WTC11 (cell line): ENCODE measurements around the gene CSPG5. TPM values are rescaled to one million over a fixed set of nuclear protein-coding genes. Genes with fewer than 3 reads are reported as not detected.

Source experiments
- ATAC-seq: fragments of 200-7000 bp; cut with Tn5 transposase; 2 replicates; pipeline ENCODE4 v1.10.0; 2021; ENCODE audit warnings: mild to moderate bottlenecking, moderate library complexity
- CTCF ChIA-PET: fragments of 300-600 bp; sonication (Branson Sonifier 250); formaldehyde crosslinking; loops from one replicate; lab custom pipeline; 2021; ENCODE audit warnings: antibody characterized with exemption; lab: Charles Lee
- POLR2A ChIA-PET: fragments of 350-600 bp; sonication (Branson Sonifier 250); formaldehyde crosslinking; loops from one replicate; lab custom pipeline; 2021; ENCODE audit warnings: antibody characterized with exemption; lab: Charles Lee
- DNase-seq: peaks from one replicate; pipeline ENCODE4 v3.0.0; 2021; ENCODE audit warnings: low spot score
- H3K27ac Mint-ChIP-seq: 2 replicates; pipeline ENCODE4 v1.8.0; 2021; ENCODE audit warnings: mixed read lengths
- H3K27me3 Mint-ChIP-seq: 2 replicates; pipeline ENCODE4 v1.8.0; 2021; ENCODE audit warnings: low read depth, mild to moderate bottlenecking, moderate library complexity, mixed read lengths
- H3K36me3 Mint-ChIP-seq: 2 replicates; pipeline ENCODE4 v1.8.0; 2021; ENCODE audit warnings: mixed read lengths
- H3K4me1 Mint-ChIP-seq: 2 replicates; pipeline ENCODE4 v1.8.0; 2022; ENCODE audit warnings: mixed read lengths
- H3K4me3 Mint-ChIP-seq: 2 replicates; pipeline ENCODE4 v1.8.0; 2021; ENCODE audit warnings: mild to moderate bottlenecking, moderate library complexity, mixed read lengths
- H3K9me3 Mint-ChIP-seq: 2 replicates; pipeline ENCODE4 v1.8.0; 2021; ENCODE audit warnings: mixed read lengths
- FOXP1 ChIP-seq: sonication (generic); formaldehyde crosslinking; IDR thresholded peaks from 2 replicates; pipeline ENCODE4 v1.8.0; 2022; ENCODE audit warnings: missing genetic modification reagents, mild to moderate bottlenecking, moderate library complexity, borderline replicate concordance
- IRF2 ChIP-seq: sonication (generic); formaldehyde crosslinking; IDR thresholded peaks from 2 replicates; pipeline ENCODE4 v1.8.0; 2022; ENCODE audit warnings: low read depth, missing genetic modification reagents, borderline replicate concordance
- NFE2L1 ChIP-seq: sonication (generic); formaldehyde crosslinking; IDR thresholded peaks from 2 replicates; pipeline ENCODE4 v1.8.1; 2023; ENCODE audit warnings: missing genetic modification reagents
- NR2C2 ChIP-seq: sonication (generic); formaldehyde crosslinking; IDR thresholded peaks from 2 replicates; pipeline ENCODE4 v1.8.0; 2022; ENCODE audit warnings: mild to moderate bottlenecking, missing genetic modification reagents
- SMAD4 ChIP-seq: sonication (generic); formaldehyde crosslinking; IDR thresholded peaks from 2 replicates; pipeline ENCODE4 v1.8.0; 2022; ENCODE audit warnings: mild to moderate bottlenecking, missing genetic modification reagents
- TCF7 ChIP-seq: sonication (generic); formaldehyde crosslinking; IDR thresholded peaks from 2 replicates; pipeline ENCODE4 v1.8.0; 2022; ENCODE audit warnings: mild to moderate bottlenecking, low read depth, missing genetic modification reagents, moderate library complexity
- TP53 ChIP-seq: sonication (generic); formaldehyde crosslinking; IDR thresholded peaks from 2 replicates; pipeline ENCODE4 v1.8.1; 2023; ENCODE audit warnings: mild to moderate bottlenecking, missing genetic modification reagents
- ZNF263 ChIP-seq: sonication (generic); formaldehyde crosslinking; IDR thresholded peaks from 2 replicates; pipeline ENCODE4 v1.8.1; 2022; ENCODE audit warnings: low read depth, mild to moderate bottlenecking, moderate library complexity, missing genetic modification reagents
- ZNF317 ChIP-seq: sonication (generic); formaldehyde crosslinking; IDR thresholded peaks from 2 replicates; pipeline ENCODE4 v1.8.1; 2023; ENCODE audit warnings: low read depth, mild to moderate bottlenecking, moderate library complexity, missing genetic modification reagents, borderline replicate concordance
- total RNA-seq: library from RNA; stranded (reverse); gene quantifications from 3 replicates; pipeline ENCODE4 v1.2.3, GENCODE V29; 2021
- TF ChIP-seq, protein P1 (sequence below): sonication (generic); formaldehyde crosslinking; IDR thresholded peaks from 2 replicates; pipeline ENCODE4 v1.8.1; 2022; ENCODE audit warnings: missing genetic modification reagents, borderline replicate concordance
- TF ChIP-seq, protein P2 (sequence below): sonication (generic); formaldehyde crosslinking; IDR thresholded peaks from 2 replicates; pipeline ENCODE4 v1.8.0; 2022; ENCODE audit warnings: mild to moderate bottlenecking, missing genetic modification reagents
- TF ChIP-seq, protein P3 (sequence below): fragments of 250-450 bp; sonication (Bioruptor Pico); IDR thresholded peaks from 2 replicates; pipeline ENCODE4 v1.8.0; 2021; ENCODE audit warnings: mild to moderate bottlenecking
- TF ChIP-seq, protein P4 (sequence below): fragments of 250-450 bp; sonication (Bioruptor Pico); IDR thresholded peaks from 2 replicates; pipeline ENCODE4 v1.9.0; 2021; ENCODE audit warnings: moderate library complexity, mild to moderate bottlenecking, inconsistent platforms, borderline replicate concordance
- TF ChIP-seq, protein P5 (sequence below): sonication (generic); formaldehyde crosslinking; IDR thresholded peaks from 2 replicates; pipeline ENCODE4 v1.8.1; 2023; ENCODE audit warnings: mild to moderate bottlenecking, missing genetic modification reagents, moderate library complexity
- TF ChIP-seq, protein P6 (sequence below): sonication (generic); formaldehyde crosslinking; IDR thresholded peaks from 2 replicates; pipeline ENCODE4 v1.8.1; 2022; ENCODE audit warnings: low read depth, missing genetic modification reagents, borderline replicate concordance
- TF ChIP-seq, protein P7 (sequence below): sonication (generic); formaldehyde crosslinking; IDR thresholded peaks from 2 replicates; pipeline ENCODE4 v1.8.0; 2022; ENCODE audit warnings: mild to moderate bottlenecking, missing genetic modification reagents

CSPG5 gene
- total RNA-seq, 1 experiment from 2014 or later = 3.3 TPM

DNA sequence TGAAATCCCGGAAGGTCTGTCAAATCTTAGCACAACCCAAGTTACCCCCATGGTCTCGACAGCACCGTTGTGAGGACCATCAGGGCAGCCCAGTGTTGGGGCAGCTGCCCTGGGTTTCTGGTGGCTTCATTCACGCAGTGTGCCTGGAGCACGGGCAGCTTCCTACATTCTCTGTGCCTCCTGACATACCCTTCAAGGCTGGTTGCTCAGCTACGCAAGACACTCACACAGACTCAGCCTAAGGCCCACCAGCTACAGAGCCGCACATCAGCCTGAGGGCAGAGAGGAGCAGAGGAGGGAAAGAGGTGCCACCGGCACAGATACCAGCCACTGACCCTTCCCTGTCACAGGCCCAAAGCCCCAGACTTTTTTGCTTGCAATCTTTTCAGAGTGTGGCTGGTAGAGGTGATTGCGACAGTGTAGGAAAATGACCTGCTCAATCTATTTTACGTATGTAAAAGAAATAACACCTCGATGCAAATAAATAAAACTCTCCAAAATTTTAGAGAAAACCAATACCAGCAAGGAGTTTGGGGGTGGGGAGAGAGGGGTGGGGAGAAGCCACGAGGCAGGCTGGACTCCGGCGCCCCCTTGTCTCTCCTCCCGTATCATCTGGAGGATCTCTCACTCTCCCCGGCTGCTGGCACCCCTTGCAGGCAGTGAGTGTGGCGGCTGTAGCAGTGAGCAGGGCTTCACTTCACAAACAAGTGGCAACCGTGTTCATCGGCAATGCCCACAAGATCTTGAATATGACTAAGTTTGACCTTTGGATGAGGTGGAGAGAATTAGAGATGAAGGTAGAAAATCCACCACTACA, 12.7 kb downstream of the CSPG5 start:
- ATAC-seq (peak; percentile 87), DNase-seq (peak; percentile 28)
- Mint-ChIP-seq H3K4me1 (no peaks in the 10 kb centered on the region), H3K4me3 (no peak overlapping the region), H3K27me3 (no peaks in the 10 kb centered on the region), H3K9me3 (no peaks in the 10 kb centered on the region), H3K27ac (no peak overlapping the region), H3K36me3 (no peaks in the 10 kb centered on the region)
- ChIA-PET CTCF (interaction anchor here (2.1 kb wide), 1 partner anchor 44 kb away, joined by 9 read pairs; no protein-coding TSS in a partner anchor), POLR2A (no interaction called here)
- TF ChIP-seq, protein P1, sequence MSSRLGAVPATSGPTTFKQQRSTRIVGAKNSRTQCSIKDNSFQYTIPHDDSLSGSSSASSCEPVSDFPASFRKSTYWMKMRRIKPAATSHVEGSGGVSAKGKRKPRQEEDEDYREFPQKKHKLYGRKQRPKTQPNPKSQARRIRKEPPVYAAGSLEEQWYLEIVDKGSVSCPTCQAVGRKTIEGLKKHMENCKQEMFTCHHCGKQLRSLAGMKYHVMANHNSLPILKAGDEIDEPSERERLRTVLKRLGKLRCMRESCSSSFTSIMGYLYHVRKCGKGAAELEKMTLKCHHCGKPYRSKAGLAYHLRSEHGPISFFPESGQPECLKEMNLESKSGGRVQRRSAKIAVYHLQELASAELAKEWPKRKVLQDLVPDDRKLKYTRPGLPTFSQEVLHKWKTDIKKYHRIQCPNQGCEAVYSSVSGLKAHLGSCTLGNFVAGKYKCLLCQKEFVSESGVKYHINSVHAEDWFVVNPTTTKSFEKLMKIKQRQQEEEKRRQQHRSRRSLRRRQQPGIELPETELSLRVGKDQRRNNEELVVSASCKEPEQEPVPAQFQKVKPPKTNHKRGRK (CRISPR knock-in tag) = no peak
- TF ChIP-seq TP53 (CRISPR knock-in tag) (no peak), FOXP1 (no peak), NFE2L1 (CRISPR knock-in tag) (no peak)
- TF ChIP-seq, protein P2, sequence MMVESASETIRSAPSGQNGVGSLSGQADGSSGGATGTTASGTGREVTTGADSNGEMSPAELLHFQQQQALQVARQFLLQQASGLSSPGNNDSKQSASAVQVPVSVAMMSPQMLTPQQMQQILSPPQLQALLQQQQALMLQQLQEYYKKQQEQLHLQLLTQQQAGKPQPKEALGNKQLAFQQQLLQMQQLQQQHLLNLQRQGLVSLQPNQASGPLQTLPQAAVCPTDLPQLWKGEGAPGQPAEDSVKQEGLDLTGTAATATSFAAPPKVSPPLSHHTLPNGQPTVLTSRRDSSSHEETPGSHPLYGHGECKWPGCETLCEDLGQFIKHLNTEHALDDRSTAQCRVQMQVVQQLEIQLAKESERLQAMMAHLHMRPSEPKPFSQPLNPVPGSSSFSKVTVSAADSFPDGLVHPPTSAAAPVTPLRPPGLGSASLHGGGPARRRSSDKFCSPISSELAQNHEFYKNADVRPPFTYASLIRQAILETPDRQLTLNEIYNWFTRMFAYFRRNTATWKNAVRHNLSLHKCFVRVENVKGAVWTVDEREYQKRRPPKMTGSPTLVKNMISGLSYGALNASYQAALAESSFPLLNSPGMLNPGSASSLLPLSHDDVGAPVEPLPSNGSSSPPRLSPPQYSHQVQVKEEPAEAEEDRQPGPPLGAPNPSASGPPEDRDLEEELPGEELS (CRISPR knock-in tag) = no peak
- TF ChIP-seq, protein P3, sequence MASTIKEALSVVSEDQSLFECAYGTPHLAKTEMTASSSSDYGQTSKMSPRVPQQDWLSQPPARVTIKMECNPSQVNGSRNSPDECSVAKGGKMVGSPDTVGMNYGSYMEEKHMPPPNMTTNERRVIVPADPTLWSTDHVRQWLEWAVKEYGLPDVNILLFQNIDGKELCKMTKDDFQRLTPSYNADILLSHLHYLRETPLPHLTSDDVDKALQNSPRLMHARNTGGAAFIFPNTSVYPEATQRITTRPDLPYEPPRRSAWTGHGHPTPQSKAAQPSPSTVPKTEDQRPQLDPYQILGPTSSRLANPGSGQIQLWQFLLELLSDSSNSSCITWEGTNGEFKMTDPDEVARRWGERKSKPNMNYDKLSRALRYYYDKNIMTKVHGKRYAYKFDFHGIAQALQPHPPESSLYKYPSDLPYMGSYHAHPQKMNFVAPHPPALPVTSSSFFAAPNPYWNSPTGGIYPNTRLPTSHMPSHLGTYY (CRISPR knock-in tag) = no peak
- TF ChIP-seq, protein P4, sequence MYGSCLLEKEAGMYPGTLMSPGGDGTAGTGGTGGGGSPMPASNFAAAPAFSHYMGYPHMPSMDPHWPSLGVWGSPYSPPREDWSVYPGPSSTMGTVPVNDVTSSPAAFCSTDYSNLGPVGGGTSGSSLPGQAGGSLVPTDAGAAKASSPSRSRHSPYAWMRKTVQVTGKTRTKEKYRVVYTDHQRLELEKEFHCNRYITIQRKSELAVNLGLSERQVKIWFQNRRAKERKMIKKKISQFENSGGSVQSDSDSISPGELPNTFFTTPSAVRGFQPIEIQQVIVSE (CRISPR knock-in tag) = no peak
- TF ChIP-seq, protein P5, sequence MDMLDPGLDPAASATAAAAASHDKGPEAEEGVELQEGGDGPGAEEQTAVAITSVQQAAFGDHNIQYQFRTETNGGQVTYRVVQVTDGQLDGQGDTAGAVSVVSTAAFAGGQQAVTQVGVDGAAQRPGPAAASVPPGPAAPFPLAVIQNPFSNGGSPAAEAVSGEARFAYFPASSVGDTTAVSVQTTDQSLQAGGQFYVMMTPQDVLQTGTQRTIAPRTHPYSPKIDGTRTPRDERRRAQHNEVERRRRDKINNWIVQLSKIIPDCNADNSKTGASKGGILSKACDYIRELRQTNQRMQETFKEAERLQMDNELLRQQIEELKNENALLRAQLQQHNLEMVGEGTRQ (CRISPR knock-in tag) = no peak
- TF ChIP-seq, protein P6, sequence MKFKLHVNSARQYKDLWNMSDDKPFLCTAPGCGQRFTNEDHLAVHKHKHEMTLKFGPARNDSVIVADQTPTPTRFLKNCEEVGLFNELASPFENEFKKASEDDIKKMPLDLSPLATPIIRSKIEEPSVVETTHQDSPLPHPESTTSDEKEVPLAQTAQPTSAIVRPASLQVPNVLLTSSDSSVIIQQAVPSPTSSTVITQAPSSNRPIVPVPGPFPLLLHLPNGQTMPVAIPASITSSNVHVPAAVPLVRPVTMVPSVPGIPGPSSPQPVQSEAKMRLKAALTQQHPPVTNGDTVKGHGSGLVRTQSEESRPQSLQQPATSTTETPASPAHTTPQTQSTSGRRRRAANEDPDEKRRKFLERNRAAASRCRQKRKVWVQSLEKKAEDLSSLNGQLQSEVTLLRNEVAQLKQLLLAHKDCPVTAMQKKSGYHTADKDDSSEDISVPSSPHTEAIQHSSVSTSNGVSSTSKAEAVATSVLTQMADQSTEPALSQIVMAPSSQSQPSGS (CRISPR knock-in tag) = no peak

DNA sequence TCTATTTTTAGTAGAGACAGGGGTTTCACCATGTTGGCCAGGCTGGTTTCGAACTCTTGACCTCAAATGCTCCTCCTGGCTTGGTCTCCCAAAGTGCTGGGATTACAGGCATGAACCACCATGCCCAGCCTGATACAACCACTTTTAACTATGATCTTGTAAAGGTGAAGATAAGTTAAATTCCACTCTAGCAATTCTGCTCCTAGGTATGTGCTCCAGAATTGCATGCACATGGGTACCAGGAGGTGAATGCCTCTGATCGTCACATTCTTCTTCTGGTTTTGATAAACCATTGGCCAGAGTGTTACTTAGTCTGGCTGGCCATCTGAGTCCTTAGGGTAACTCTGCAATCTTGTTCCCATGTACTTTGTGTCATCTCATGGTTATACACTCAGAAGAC, 22.3 kb downstream of the CSPG5 start:
- DNase-seq (no peak), ATAC-seq (no peak)
- H3K36me3 Mint-ChIP-seq = 0 out of 2 replicates have a peak, but pooled peaks cover 2% of the 10 kb centered on the region
- no peaks in the 10 kb centered on the region for H3K4me1 Mint-ChIP-seq
- CTCF ChIA-PET = no interaction called here
- POLR2A ChIA-PET = interaction anchor here (0.8 kb wide), 1 partner anchor 69 kb away, joined by 3 read pairs; no protein-coding TSS in a partner anchor
- no peak overlapping the region for H3K4me3 Mint-ChIP-seq
- H3K27me3 Mint-ChIP-seq = peaks cover 5% of the 10 kb centered on the region
- H3K27ac Mint-ChIP-seq = no peak overlapping the region
- peaks cover 5% of the 10 kb centered on the region; the same call in 1 of the 2 replicates for H3K9me3 Mint-ChIP-seq
- TF ChIP-seq, protein P3 (CRISPR knock-in tag) = no peak
- TF ChIP-seq ZNF263 (CRISPR knock-in tag) = no peak
- TF ChIP-seq SMAD4 (CRISPR knock-in tag) = no peak
- no peak for TF ChIP-seq NFE2L1 (CRISPR knock-in tag)
- TF ChIP-seq, protein P2 (CRISPR knock-in tag) = no peak
- no peak for TF ChIP-seq ZNF317 (CRISPR knock-in tag)
- TF ChIP-seq, protein P5 (CRISPR knock-in tag) = no peak
- no peak for TF ChIP-seq NR2C2 (CRISPR knock-in tag)
- TF ChIP-seq TCF7 (CRISPR knock-in tag) = no peak
- TF ChIP-seq, protein P7, sequence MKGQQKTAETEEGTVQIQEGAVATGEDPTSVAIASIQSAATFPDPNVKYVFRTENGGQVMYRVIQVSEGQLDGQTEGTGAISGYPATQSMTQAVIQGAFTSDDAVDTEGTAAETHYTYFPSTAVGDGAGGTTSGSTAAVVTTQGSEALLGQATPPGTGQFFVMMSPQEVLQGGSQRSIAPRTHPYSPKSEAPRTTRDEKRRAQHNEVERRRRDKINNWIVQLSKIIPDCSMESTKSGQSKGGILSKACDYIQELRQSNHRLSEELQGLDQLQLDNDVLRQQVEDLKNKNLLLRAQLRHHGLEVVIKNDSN (CRISPR knock-in tag) = no peak
- TF ChIP-seq IRF2 = no peak
